H9 (cell line): ENCODE measurements around the gene SDHAF2. TPM values are rescaled to one million over a fixed set of nuclear protein-coding genes. Genes with fewer than 3 reads are reported as not detected.

Experiments used
- DNase-seq: peaks from one replicate; pipeline ENCODE4 v3.0.0-alpha.2; 2017
- H2AFZ ChIP-seq: one replicate; pipeline ENCODE4 v1.6.1; 2013; ENCODE audit warnings: mild to moderate bottlenecking, low read length, control low read depth, moderate library complexity
- H2AK5ac ChIP-seq: 2 replicates; pipeline ENCODE4 v1.6.1; 2013; ENCODE audit warnings: low read length, control low read depth, mixed read lengths; ENCODE audit not compliant: insufficient read length
- H2BK120ac ChIP-seq: one replicate; pipeline ENCODE4 v1.6.1; 2013; ENCODE audit warnings: low read depth, mild to moderate bottlenecking, low read length, control low read depth, inconsistent platforms; ENCODE audit not compliant: poor library complexity, severe bottlenecking
- H2BK12ac ChIP-seq: 2 replicates; pipeline ENCODE4 v1.6.1; 2013; ENCODE audit warnings: low read length, control low read depth, mixed read lengths, low read depth; ENCODE audit not compliant: insufficient read length
- H2BK15ac ChIP-seq: 2 replicates; pipeline ENCODE4 v1.6.1; 2013; ENCODE audit warnings: low read depth, low read length, control low read depth
- H2BK20ac ChIP-seq: one replicate; pipeline ENCODE4 v1.6.1; 2013; ENCODE audit warnings: low read depth, mild to moderate bottlenecking, low read length, control low read depth, inconsistent platforms; ENCODE audit not compliant: poor library complexity, severe bottlenecking
- H2BK5ac ChIP-seq: 2 replicates; pipeline ENCODE4 v1.6.1; 2013; ENCODE audit warnings: low read length, control low read depth, mixed read lengths; ENCODE audit not compliant: insufficient read length
- H3K14ac ChIP-seq: 2 replicates; pipeline ENCODE4 v1.6.1; 2013; ENCODE audit warnings: low read length, control low read depth; ENCODE audit not compliant: insufficient read depth
- H3K18ac ChIP-seq: 2 replicates; pipeline ENCODE4 v1.6.1; 2013; ENCODE audit warnings: low read depth, mild to moderate bottlenecking, mixed read lengths, low read length, control low read depth; ENCODE audit not compliant: insufficient read length
- H3K23ac ChIP-seq: 2 replicates; pipeline ENCODE4 v1.6.1; 2013; ENCODE audit warnings: low read length, control low read depth, mixed read lengths, low read depth; ENCODE audit not compliant: insufficient read length
- H3K23me2 ChIP-seq: 2 replicates; pipeline ENCODE4 v1.6.1; 2013; ENCODE audit warnings: low read depth, mild to moderate bottlenecking, mixed read lengths, low read length, control low read depth; ENCODE audit not compliant: insufficient read length, poor library complexity, severe bottlenecking
- H3K27ac ChIP-seq: 2 replicates; pipeline ENCODE4 v1.5.1; 2013; ENCODE audit warnings: low read length, control low read depth, mixed read lengths, low read depth; ENCODE audit not compliant: insufficient read length
- H3K27me3 ChIP-seq: 2 replicates; pipeline ENCODE4 v1.6.1; 2013; ENCODE audit warnings: low read length, control low read depth, inconsistent platforms; ENCODE audit not compliant: insufficient read depth
- H3K4ac ChIP-seq: 2 replicates; pipeline ENCODE4 v1.6.1; 2013; ENCODE audit warnings: low read depth, mild to moderate bottlenecking, control low read depth, inconsistent platforms, low read length, moderate library complexity
- H3K4me1 ChIP-seq: 2 replicates; pipeline ENCODE4 v1.6.1; 2013; ENCODE audit warnings: low read length, control low read depth, inconsistent platforms; ENCODE audit not compliant: insufficient read depth
- H3K4me2 ChIP-seq: 2 replicates; pipeline ENCODE4 v1.6.1; 2013; ENCODE audit warnings: low read length, control low read depth, mixed read lengths; ENCODE audit not compliant: insufficient read length, insufficient read depth
- H3K56ac ChIP-seq: 2 replicates; pipeline ENCODE4 v1.6.1; 2013; ENCODE audit warnings: low read depth, mild to moderate bottlenecking, mixed read lengths, low read length, control low read depth; ENCODE audit not compliant: insufficient read length
- H3K79me1 ChIP-seq: 2 replicates; pipeline ENCODE4 v1.6.1; 2013; ENCODE audit warnings: low read depth, mild to moderate bottlenecking, moderate library complexity, low read length, control low read depth, inconsistent platforms; ENCODE audit not compliant: insufficient read depth, poor library complexity, severe bottlenecking
- H3K79me2 ChIP-seq: 2 replicates; pipeline ENCODE4 v1.6.1; 2013; ENCODE audit warnings: low read length, control low read depth, inconsistent platforms; ENCODE audit not compliant: insufficient read depth
- H3K9ac ChIP-seq: 2 replicates; pipeline ENCODE4 v1.6.1; 2013; ENCODE audit warnings: low read length, control low read depth, mixed read lengths; ENCODE audit not compliant: insufficient read length; ENCODE audit errors: extremely low read depth
- H3K9me3 ChIP-seq: one replicate; pipeline ENCODE4 v1.6.1; 2013; ENCODE audit warnings: low read depth, low read length, inconsistent platforms; ENCODE audit not compliant: control insufficient read depth
- H3T11ph ChIP-seq: one replicate; pipeline ENCODE4 v1.6.1; 2013; ENCODE audit warnings: mild to moderate bottlenecking, low read length, control low read depth, inconsistent platforms
- H4K20me1 ChIP-seq: one replicate; pipeline ENCODE4 v1.6.1; 2013; ENCODE audit not compliant: control insufficient read depth, insufficient read length, insufficient read depth
- H4K5ac ChIP-seq: 2 replicates; pipeline ENCODE4 v1.6.1; 2013; ENCODE audit warnings: low read depth, mild to moderate bottlenecking, mixed read lengths, low read length, control low read depth; ENCODE audit not compliant: insufficient read length
- H4K8ac ChIP-seq: replicated peaks from 2 replicates; pipeline ENCODE4 v1.6.1; 2013; ENCODE audit warnings: low read length, control low read depth, mixed read lengths, low read depth; ENCODE audit not compliant: insufficient read length
- H4K91ac ChIP-seq: 2 replicates; pipeline ENCODE4 v1.6.1; 2013; ENCODE audit warnings: low read depth, mild to moderate bottlenecking, moderate library complexity, mixed read lengths, low read length, control low read depth; ENCODE audit not compliant: insufficient read length
- H3K27ac Mint-ChIP-seq, 3 experiments: 2 replicates in 2 of 3; 3 replicates in 1 of 3; pipeline ENCODE4 v1.8.0; 2020 to 2021; ENCODE audit warnings: mixed read lengths in 3 of 3, mild to moderate bottlenecking in 1 of 3, moderate library complexity in 1 of 3
- H3K27me3 Mint-ChIP-seq: 2 replicates; pipeline ENCODE4 v1.8.0; 2021; ENCODE audit warnings: low read depth, mild to moderate bottlenecking, moderate library complexity, mixed read lengths
- H3K36me3 Mint-ChIP-seq, 3 experiments: 2 replicates in 2 of 3; 3 replicates in 1 of 3; pipeline ENCODE4 v1.8.0; 2020 to 2021; ENCODE audit warnings: low read depth in 3 of 3, mixed read lengths in 3 of 3; ENCODE audit not compliant: insufficient read depth in 1 of 3
- H3K4me1 Mint-ChIP-seq, 2 experiments: 2 replicates each; pipeline ENCODE4 v1.8.0; 2020; ENCODE audit warnings: mixed read lengths in 2 of 2
- H3K4me3 Mint-ChIP-seq, 2 experiments: 2 replicates in 1 of 2; 3 replicates in 1 of 2; pipeline ENCODE4 v1.8.0; 2020 to 2021; ENCODE audit warnings: mild to moderate bottlenecking in 2 of 2, mixed read lengths in 2 of 2, moderate library complexity in 1 of 2
- H3K9me3 Mint-ChIP-seq, 2 experiments: 2 replicates in 1 of 2; 3 replicates in 1 of 2; pipeline ENCODE4 v1.8.0; 2020; ENCODE audit warnings: mild to moderate bottlenecking in 2 of 2, mixed read lengths in 2 of 2, moderate library complexity in 1 of 2
- CTCF ChIP-seq: fragments of 200-600 bp; sonication (generic); conservative IDR thresholded peaks from 3 replicates; pipeline ENCODE4 v1.8.0; 2021; ENCODE audit warnings: antibody characterized with exemption, mild to moderate bottlenecking
- WGBS: extraction: QIAGEN DNeasy Blood & Tissue Kit; methylation state at CpG from one replicate; pipeline ENCODE4 v1.1.7; 2013; ENCODE audit warnings: missing lambda C conversion rate, low lambda C conversion rate, mixed read lengths; ENCODE audit not compliant: insufficient read length; ENCODE audit errors: extremely low coverage; 5-methylcytosine and 5-hydroxymethylcytosine counted together
- total RNA-seq: library from RNA; stranded (reverse); gene quantifications from 2 replicates; pipeline ENCODE4 v1.2.1, GENCODE V29; 2021

SDHAF2 gene
- total RNA-seq, 1 experiment from 2014 or later, result 41.8 TPM

- H3K9me3 ChIP-seq, result no peaks in the 10 kb centered on the region
- peaks cover 3% of the 10 kb centered on the region for H4K20me1 ChIP-seq
- H3K79me2 ChIP-seq, result 0 out of 2 replicates have a peak, but pooled peaks cover 2% of the 10 kb centered on the region
- H2AK5ac ChIP-seq, result no peak overlapping the region
- TF ChIP-seq CTCF, result no peak
- no peak overlapping the region for H3K14ac ChIP-seq
- peaks cover 6% of the 10 kb centered on the region in 2 experiments; a peak in 3 of 4 replicates for H3K4me1 Mint-ChIP-seq
- H4K5ac ChIP-seq, result no peak overlapping the region
- no peaks in the 10 kb centered on the region for H3K9me3 Mint-ChIP-seq
- no peak overlapping the region for H3K27ac ChIP-seq
- no peak overlapping the region for H3K18ac ChIP-seq
- no peak for DNase-seq
- H3K36me3 Mint-ChIP-seq, result peaks cover 29 to 74% (median 58%) of the 10 kb centered on the region in 3 experiments; a peak in 6 of 7 replicates
- peak overlapping the region in 2 of 3 experiments; percentile 57 to 98; a peak in 3 of 7 replicates for H3K27ac Mint-ChIP-seq
- H3K9ac ChIP-seq, result no peak overlapping the region
- no peak overlapping the region for H3K23ac ChIP-seq
- no peaks in the 10 kb centered on the region for H3K23me2 ChIP-seq
- H3K27me3 Mint-ChIP-seq, result no peaks in the 10 kb centered on the region
- no peaks in the 10 kb centered on the region for H3K27me3 ChIP-seq
- H2BK12ac ChIP-seq, result no peak overlapping the region
- H2AFZ ChIP-seq, result no peak overlapping the region
- H3K4ac ChIP-seq, result no peak overlapping the region
- H3T11ph ChIP-seq, result no peak overlapping the region
- H2BK20ac ChIP-seq, result no peak overlapping the region
- whole genome bisulfite sequencing, result no CpG with 5 or more reads among the region's 4 CpGs
- no peak overlapping the region for H4K8ac ChIP-seq
- H3K4me1 ChIP-seq, result no peaks in the 10 kb centered on the region
- H4K91ac ChIP-seq, result no peak overlapping the region
- no peak overlapping the region for H2BK5ac ChIP-seq
- H3K79me1 ChIP-seq, result peaks cover 3% of the 10 kb centered on the region
- H3K4me2 ChIP-seq, result no peak overlapping the region
- H2BK15ac ChIP-seq, result no peak overlapping the region
- no peak overlapping the region for H3K56ac ChIP-seq
- H2BK120ac ChIP-seq, result no peak overlapping the region
- H3K4me3 Mint-ChIP-seq, result no peak overlapping the region
These were observed 15.6 kb downstream of the SDHAF2 start for GRCh38 chr11:61445516-61445915.
